ENCODE data around the gene SPAG8. TPM values are rescaled to one million over a fixed set of nuclear protein-coding genes. Genes with fewer than 3 reads are reported as not detected.

SPAG8 gene
- polyA plus RNA-seq, 1 donor (not counting 4 experiments of a cell fraction or from before 2014, with no cell fraction given): 0.08 TPM

DNA sequence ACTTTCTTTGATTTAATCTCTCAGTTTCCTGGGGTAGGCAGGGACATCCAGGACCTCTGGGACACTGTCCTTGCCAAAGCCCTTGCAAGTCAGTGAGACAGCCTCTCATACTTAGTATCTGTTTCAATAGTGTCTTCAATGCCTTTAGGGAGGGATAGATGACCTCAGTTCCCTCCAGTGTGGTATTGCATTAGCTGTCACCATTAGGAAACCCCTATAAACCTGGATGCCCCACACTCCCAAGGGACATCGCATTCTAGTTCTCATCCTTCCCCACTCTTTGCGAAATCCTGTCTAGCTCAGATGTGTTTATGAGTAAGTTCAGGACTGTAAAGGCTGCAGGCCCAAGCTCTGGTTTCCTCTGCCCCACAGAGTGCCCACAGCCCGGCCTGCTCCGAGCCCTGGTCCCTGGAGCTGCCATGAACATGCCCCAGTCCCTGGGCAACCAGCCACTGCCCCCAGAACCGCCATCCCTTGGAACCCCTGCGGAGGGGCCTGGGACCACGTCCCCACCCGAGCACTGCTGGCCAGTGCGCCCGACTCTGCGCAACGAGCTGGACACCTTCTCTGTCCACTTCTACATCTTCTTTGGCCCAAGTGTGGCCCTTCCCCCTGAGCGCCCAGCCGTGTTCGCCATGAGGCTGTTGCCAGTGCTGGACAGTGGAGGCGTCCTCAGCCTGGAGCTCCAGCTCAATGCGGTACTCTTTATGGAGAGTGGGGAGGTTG lies 30.1 kb upstream of the SPAG8 start:
- H3K4me1 ChIP-seq (ENCODE audit: control insufficient read depth, extremely low read depth, insufficient read depth, low read length): peaks cover 30% of the 10 kb centered on the region
- TF ChIP-seq, protein P1, sequence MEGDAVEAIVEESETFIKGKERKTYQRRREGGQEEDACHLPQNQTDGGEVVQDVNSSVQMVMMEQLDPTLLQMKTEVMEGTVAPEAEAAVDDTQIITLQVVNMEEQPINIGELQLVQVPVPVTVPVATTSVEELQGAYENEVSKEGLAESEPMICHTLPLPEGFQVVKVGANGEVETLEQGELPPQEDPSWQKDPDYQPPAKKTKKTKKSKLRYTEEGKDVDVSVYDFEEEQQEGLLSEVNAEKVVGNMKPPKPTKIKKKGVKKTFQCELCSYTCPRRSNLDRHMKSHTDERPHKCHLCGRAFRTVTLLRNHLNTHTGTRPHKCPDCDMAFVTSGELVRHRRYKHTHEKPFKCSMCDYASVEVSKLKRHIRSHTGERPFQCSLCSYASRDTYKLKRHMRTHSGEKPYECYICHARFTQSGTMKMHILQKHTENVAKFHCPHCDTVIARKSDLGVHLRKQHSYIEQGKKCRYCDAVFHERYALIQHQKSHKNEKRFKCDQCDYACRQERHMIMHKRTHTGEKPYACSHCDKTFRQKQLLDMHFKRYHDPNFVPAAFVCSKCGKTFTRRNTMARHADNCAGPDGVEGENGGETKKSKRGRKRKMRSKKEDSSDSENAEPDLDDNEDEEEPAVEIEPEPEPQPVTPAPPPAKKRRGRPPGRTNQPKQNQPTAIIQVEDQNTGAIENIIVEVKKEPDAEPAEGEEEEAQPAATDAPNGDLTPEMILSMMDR (optimal IDR thresholded peaks at IDR 0.05 in 1 of 3, IDR thresholded peaks at IDR 0.05 in 1 of 3, conservative IDR thresholded peaks at IDR 0.05 in 1 of 3; ENCODE audit: extremely low read depth in 1 of 3, insufficient read depth in 2 of 3, low read length in 3 of 3): no peak
- no peak for TF ChIP-seq EZH2 (IDR thresholded peaks at IDR 0.05; ENCODE audit: low read length)
- no peaks in the 10 kb centered on the region for H3K36me3 ChIP-seq (ENCODE audit: control insufficient read depth in 2 of 2, extremely low read depth in 1 of 2, insufficient read depth in 2 of 2, low read length in 2 of 2)
- H3K27me3 ChIP-seq (ENCODE audit: control insufficient read depth, extremely low read depth, insufficient read depth, low read length): no peaks in the 10 kb centered on the region
- H3K9ac ChIP-seq (ENCODE audit: control insufficient read depth, extremely low read depth, insufficient read depth, low read length): no peak overlapping the region
- no peak overlapping the region for H3K27ac ChIP-seq (ENCODE audit: control insufficient read depth, insufficient read depth, low read length)
- H3K79me2 ChIP-seq (ENCODE audit: control insufficient read depth, insufficient read depth, low read length): no peaks in the 10 kb centered on the region
- peaks cover 2% of the 10 kb centered on the region for H3K9me1 ChIP-seq (ENCODE audit: control insufficient read depth, extremely low read depth, insufficient read depth, low read length)
- dilution Hi-C loops (cut with MboI; ENCODE audit: extremely low pct_ligation_motif_present, low sequenced_read_pairs): no loop called here
- DNase-seq (ENCODE audit: low read depth, low spot score) (no peak), FAIRE-seq (no peak)
- H4K20me1 ChIP-seq (ENCODE audit: control insufficient read depth, extremely low read depth, insufficient read depth, low read length): no peaks in the 10 kb centered on the region
- H3K4me3 ChIP-seq (ENCODE audit: control insufficient read depth in 2 of 3, extremely low read depth in 1 of 3, insufficient read depth in 2 of 3, low read depth in 1 of 3, low read length in 3 of 3): no peak overlapping the region
- H3K4me2 ChIP-seq (ENCODE audit: control insufficient read depth, extremely low read depth, insufficient read depth, low read depth, low read length): no peak overlapping the region
- H3K9me3 ChIP-seq (ENCODE audit: control insufficient read depth, low read depth, low read length): no peaks in the 10 kb centered on the region
- H2AFZ ChIP-seq (ENCODE audit: control insufficient read depth, low read length): no peak overlapping the region

GRCh38 chr9:35841645-35841900 lies 29.5 kb upstream of the SPAG8 start:
- H3K36me3 ChIP-seq (ENCODE audit: control insufficient read depth in 2 of 2, extremely low read depth in 1 of 2, insufficient read depth in 2 of 2, low read length in 2 of 2): no peaks in the 10 kb centered on the region
- no peak overlapping the region for H3K27ac ChIP-seq (ENCODE audit: control insufficient read depth, insufficient read depth, low read length)
- H3K9ac ChIP-seq (ENCODE audit: control insufficient read depth, extremely low read depth, insufficient read depth, low read length): no peak overlapping the region
- H3K4me1 ChIP-seq (ENCODE audit: control insufficient read depth, extremely low read depth, insufficient read depth, low read length): peaks cover 27% of the 10 kb centered on the region
- H3K4me3 ChIP-seq (ENCODE audit: control insufficient read depth in 2 of 3, extremely low read depth in 1 of 3, insufficient read depth in 2 of 3, low read depth in 1 of 3, low read length in 3 of 3): no peak overlapping the region
- no peak overlapping the region for H2AFZ ChIP-seq (ENCODE audit: control insufficient read depth, low read length)
- peaks cover 2% of the 10 kb centered on the region for H3K9me1 ChIP-seq (ENCODE audit: control insufficient read depth, extremely low read depth, insufficient read depth, low read length)
- H3K4me2 ChIP-seq (ENCODE audit: control insufficient read depth, extremely low read depth, insufficient read depth, low read depth, low read length): no peak overlapping the region
- no peak for FAIRE-seq
- no peak for DNase-seq (ENCODE audit: low read depth, low spot score)
- H4K20me1 ChIP-seq (ENCODE audit: control insufficient read depth, extremely low read depth, insufficient read depth, low read length): no peaks in the 10 kb centered on the region
- no peaks in the 10 kb centered on the region for H3K79me2 ChIP-seq (ENCODE audit: control insufficient read depth, insufficient read depth, low read length)
- H3K27me3 ChIP-seq (ENCODE audit: control insufficient read depth, extremely low read depth, insufficient read depth, low read length): no peaks in the 10 kb centered on the region
- dilution Hi-C loops (cut with MboI; ENCODE audit: extremely low pct_ligation_motif_present, low sequenced_read_pairs): no loop called here
- no peaks in the 10 kb centered on the region for H3K9me3 ChIP-seq (ENCODE audit: control insufficient read depth, low read depth, low read length)
- TF ChIP-seq EZH2 (IDR thresholded peaks at IDR 0.05; ENCODE audit: low read length): no peak
- TF ChIP-seq, protein P1 (optimal IDR thresholded peaks at IDR 0.05 in 1 of 3, IDR thresholded peaks at IDR 0.05 in 1 of 3, conservative IDR thresholded peaks at IDR 0.05 in 1 of 3; ENCODE audit: extremely low read depth in 1 of 3, insufficient read depth in 2 of 3, low read length in 3 of 3): no peak

All from keratinocyte (primary cell).